Epithelial cell of proximal tubule (primary cell): ENCODE measurements around the gene NNMT. TPM values are rescaled to one million over a fixed set of nuclear protein-coding genes. Genes with fewer than 3 reads are reported as not detected.

ENCODE experiments used
- DNase-seq: peaks from one replicate; pipeline ENCODE4 v3.0.0-alpha.2; 2011; ENCODE audit warnings: low read depth
- H3K4me3 ChIP-seq: 2 replicates; pipeline ENCODE4 v1.5.1; 2011; ENCODE audit warnings: low read depth, mild to moderate bottlenecking, low read length
- total RNA-seq: library from RNA; depleted of rRNA; stranded (reverse); fragments of >200 nt; gene quantifications from 2 replicates; pipeline ENCODE4 v1.2.3, GENCODE V29; 2015
- TF ChIP-seq, protein P1 (sequence below): conservative IDR thresholded peaks from 2 replicates; pipeline ENCODE4 v1.5.1; 2012; ENCODE audit warnings: low read depth, mild to moderate bottlenecking, low read length

Gene NNMT
- total RNA-seq, 1 donor from 2014 or later: 875 TPM

DNA sequence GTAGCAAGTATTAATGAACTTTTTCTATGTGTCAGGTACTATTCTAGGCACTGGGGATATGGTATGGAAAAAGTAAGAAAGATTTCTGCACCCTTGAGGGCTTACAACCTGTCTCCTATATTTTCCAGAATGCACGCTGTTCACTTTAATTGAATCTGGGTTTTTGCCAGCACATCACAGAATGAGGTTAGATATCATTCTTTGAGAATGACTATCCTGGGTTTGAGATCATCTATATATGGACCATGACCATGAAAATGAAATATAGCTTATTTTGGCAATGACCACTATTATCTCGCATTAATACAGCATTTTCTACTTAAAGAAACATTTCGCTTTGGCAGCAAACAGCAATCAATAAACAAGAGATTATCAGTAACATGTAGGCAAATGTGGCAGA is 57.2 kb downstream of the NNMT start:
- H3K4me3 ChIP-seq: no peak overlapping the region
- TF ChIP-seq, protein P1, sequence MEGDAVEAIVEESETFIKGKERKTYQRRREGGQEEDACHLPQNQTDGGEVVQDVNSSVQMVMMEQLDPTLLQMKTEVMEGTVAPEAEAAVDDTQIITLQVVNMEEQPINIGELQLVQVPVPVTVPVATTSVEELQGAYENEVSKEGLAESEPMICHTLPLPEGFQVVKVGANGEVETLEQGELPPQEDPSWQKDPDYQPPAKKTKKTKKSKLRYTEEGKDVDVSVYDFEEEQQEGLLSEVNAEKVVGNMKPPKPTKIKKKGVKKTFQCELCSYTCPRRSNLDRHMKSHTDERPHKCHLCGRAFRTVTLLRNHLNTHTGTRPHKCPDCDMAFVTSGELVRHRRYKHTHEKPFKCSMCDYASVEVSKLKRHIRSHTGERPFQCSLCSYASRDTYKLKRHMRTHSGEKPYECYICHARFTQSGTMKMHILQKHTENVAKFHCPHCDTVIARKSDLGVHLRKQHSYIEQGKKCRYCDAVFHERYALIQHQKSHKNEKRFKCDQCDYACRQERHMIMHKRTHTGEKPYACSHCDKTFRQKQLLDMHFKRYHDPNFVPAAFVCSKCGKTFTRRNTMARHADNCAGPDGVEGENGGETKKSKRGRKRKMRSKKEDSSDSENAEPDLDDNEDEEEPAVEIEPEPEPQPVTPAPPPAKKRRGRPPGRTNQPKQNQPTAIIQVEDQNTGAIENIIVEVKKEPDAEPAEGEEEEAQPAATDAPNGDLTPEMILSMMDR: no peak
- DNase-seq: no peak

DNA sequence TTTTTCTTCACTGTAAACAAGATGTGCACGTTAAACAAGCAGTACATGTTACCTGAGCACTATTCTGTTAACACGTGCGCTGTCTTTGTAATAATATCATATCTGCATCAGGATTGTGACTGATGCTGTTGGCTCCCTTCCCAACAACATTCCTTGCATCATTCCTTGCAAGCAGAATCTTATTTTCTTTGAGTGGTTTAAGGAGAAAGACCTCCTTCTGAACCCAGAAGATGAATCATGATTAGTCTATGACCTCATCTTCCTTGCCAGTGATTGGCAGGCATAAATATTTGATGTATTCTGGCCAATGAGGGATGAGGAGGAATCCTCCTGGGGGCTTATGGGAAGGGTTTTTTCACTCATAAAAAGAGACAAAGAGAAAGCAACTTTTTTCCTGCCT is 57.9 kb downstream of the NNMT start:
- TF ChIP-seq, protein P1: no peak
- no peak overlapping the region for H3K4me3 ChIP-seq
- DNase-seq: peak; percentile 30

DNA sequence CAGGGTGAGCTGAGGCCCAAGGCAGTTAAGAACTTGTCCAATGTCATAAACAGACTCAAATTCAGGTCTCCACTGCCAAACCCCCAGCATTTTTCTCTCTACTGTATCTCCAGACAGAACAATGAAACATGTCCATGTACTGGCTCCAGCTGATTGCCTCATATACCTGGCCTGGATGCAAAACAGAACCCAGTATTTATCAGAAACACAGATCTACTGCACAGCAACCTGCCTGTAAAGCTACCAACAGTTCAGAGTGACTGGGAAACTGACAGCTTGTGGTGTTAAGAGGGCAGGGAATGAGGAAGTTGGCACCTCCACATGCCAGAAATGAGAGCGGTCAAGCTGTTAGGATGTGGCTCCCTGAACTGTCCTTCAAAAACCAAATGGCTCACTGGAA is 62.5 kb downstream of the NNMT start:
- no peak overlapping the region for H3K4me3 ChIP-seq
- DNase-seq: no peak
- TF ChIP-seq, protein P1: no peak

DNA sequence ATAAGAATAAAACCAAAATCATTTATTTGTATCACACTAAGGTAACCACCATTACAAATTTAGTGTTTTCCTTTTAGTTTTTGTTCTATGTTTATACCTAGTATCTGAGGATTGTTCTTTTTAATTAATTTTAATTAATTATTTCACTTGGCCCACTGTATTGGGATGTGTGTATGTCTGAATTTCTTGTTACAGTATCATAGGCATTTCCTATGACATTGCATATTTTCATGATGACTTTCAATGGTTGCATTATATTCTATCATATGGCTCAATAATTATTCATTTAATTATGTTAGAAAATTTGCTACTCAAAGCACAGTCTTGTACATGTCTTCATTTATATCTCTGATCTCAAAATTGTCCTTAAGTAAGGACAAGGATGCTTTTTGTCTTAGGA is 63.1 kb downstream of the NNMT start:
- no peak for DNase-seq
- TF ChIP-seq, protein P1: no peak
- H3K4me3 ChIP-seq: no peak overlapping the region

DNA sequence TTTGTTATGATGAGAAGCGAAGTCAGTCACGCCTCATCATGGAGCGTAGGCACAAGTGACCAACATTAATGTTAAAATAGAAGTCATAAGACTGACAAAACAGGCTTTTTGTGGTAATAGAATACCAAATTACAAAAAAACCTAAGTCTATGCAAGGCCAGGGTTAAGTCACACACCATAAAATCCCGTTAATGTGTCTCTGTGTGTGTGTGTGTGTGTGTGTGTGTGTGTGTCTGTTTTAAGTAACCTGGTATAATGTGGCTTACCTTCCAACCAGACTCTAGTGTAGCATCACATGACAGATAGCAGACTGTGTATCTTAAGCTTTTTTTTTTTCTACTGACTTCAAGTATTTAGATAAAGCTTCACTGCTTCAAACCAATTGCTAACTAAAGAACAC is 66.1 kb downstream of the NNMT start:
- DNase-seq: no peak
- TF ChIP-seq, protein P1: no peak
- H3K4me3 ChIP-seq: no peak overlapping the region

DNA sequence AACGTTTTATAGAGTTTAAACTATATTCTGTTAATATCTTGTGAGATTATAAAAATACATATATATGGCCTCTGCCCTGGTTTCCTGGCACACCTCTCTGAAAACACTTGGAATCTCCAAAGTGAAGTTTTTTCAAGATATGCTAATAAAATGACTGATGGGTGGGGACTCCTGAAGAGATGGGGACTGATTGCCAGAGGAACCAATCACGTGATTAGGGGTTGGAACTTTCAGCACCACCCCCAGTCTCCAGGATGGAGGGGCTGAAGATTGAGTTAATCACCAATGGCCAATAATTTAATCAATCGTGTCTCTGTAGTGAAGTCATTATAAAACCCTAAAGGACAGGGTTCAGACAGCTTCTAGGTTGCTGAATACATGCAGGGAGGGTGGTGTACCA is 66.8 kb downstream of the NNMT start:
- TF ChIP-seq, protein P1: no peak
- no peak overlapping the region for H3K4me3 ChIP-seq
- no peak for DNase-seq

Other genes with a start within 250 kb of the NNMT start
- gene ZBTB16, start 236.7 kb upstream of the NNMT start, total RNA-seq: 0.17 TPM in 1 of 2 replicates, not detected in the other
- gene C11orf71, start 104.1 kb downstream of the NNMT start, total RNA-seq: 1.5 and 3.0 TPM in 2 replicates
- 15.2 and 26.9 TPM in 2 replicates for gene RBM7, start 104.3 kb downstream of the NNMT start, total RNA-seq
- 197 and 206 TPM in 2 replicates for gene REXO2, start 143.1 kb downstream of the NNMT start, total RNA-seq